Measurements from ENCODE around the gene RNF31. TPM values are rescaled to one million over a fixed set of nuclear protein-coding genes. Genes with fewer than 3 reads are reported as not detected.

Gene RNF31
- total and polyA plus RNA-seq, 7 experiments from 2014 or later, result 40.9 to 151 (median 81.4) TPM

- Histone ChIP-seq H3K36me3 (ENCODE audit: control insufficient read depth in 2 of 3, insufficient read depth in 3 of 3, low read length in 3 of 3) (peaks cover 0 to 41% (median 10%) of the 10 kb centered on the region in 3 experiments), H3K9me3 (ENCODE audit: control insufficient read depth in 2 of 3, low read length in 3 of 3) (no peaks in the 10 kb centered on the region), H3K27ac (ENCODE audit: low read depth, low read length) (peak overlapping the region; percentile 22), H3K4me3 (ENCODE audit: low read length) (no peak overlapping the region), H3K4me1 (ENCODE audit: control insufficient read depth in 2 of 2, insufficient read depth in 2 of 2, low read length in 2 of 2) (peaks cover 22 to 24% of the 10 kb centered on the region in 2 donors), H3K27me3 (ENCODE audit: control insufficient read depth in 2 of 2, insufficient read depth in 2 of 2, low read length in 2 of 2) (no peaks in the 10 kb centered on the region)
- peaks cover 0 to 49% (median 17%) of the 10 kb centered on the region in 5 donors for H3K36me3 Mint-ChIP-seq
- peaks cover 36 to 69% (median 63%) of the 10 kb centered on the region in 7 donors for H3K4me1 Mint-ChIP-seq
- ChIA-PET POLR2A (interaction anchor here (0.8 to 11.7 kb wide), 5 partner anchors 10 to 104 kb away, joined by 4 to 298 read pairs (median 37); partner anchors contain the start of genes DCAF11, IRF9, NRL and PSME2), CTCF (interaction anchor here (0.9 to 2.5 kb wide), 2 partner anchors 9 to 23 kb away, joined by 3 to 10 read pairs; partner anchors contain the start of gene IRF9)
- DNase-seq (no peak), ATAC-seq (no peak)
- peak overlapping the region in 8 of 9 donors; percentile 32 to 94 (median 84) for H3K27ac Mint-ChIP-seq
- intact Hi-C loops (cut with micrococcal nuclease), result no loop called here
- H3K27me3 Mint-ChIP-seq, result no peaks in the 10 kb centered on the region
- H3K9me3 Mint-ChIP-seq, result peaks cover 0 to 2% (median 0%) of the 10 kb centered on the region in 11 donors
- H3K4me3 Mint-ChIP-seq, result peak overlapping the region; percentile 42 to 100 (median 94)
These were observed 8.7 kb upstream of the RNF31 start for GRCh38 chr14:24138396-24139271.

- peak overlapping the region in 6 of 9 donors; percentile 29 to 86 (median 53) for H3K27ac Mint-ChIP-seq
- intact Hi-C loops (cut with micrococcal nuclease), result no loop called here
- H3K9me3 ChIP-seq (ENCODE audit: control insufficient read depth in 2 of 3, low read length in 3 of 3), result no peaks in the 10 kb centered on the region
- H3K36me3 Mint-ChIP-seq, result peaks cover 4 to 56% (median 17%) of the 10 kb centered on the region in 5 donors
- peaks cover 22 to 29% of the 10 kb centered on the region in 2 donors for H3K4me1 ChIP-seq (ENCODE audit: control insufficient read depth in 2 of 2, insufficient read depth in 2 of 2, low read length in 2 of 2)
- ATAC-seq (no peak), DNase-seq (no peak)
- peaks cover 0 to 2% (median 0%) of the 10 kb centered on the region in 11 donors for H3K9me3 Mint-ChIP-seq
- H3K27ac ChIP-seq (ENCODE audit: low read depth, low read length), result peak overlapping the region; percentile 22
- peaks cover 41 to 75% (median 68%) of the 10 kb centered on the region in 7 donors for H3K4me1 Mint-ChIP-seq
- no peaks in the 10 kb centered on the region for H3K27me3 Mint-ChIP-seq
- peak overlapping the region; percentile 39 to 100 (median 94) for H3K4me3 Mint-ChIP-seq
- no peaks in the 10 kb centered on the region for H3K27me3 ChIP-seq (ENCODE audit: control insufficient read depth in 2 of 2, insufficient read depth in 2 of 2, low read length in 2 of 2)
- H3K4me3 ChIP-seq (ENCODE audit: low read length), result no peak overlapping the region
- peaks cover 0 to 48% (median 10%) of the 10 kb centered on the region in 3 experiments for H3K36me3 ChIP-seq (ENCODE audit: control insufficient read depth in 2 of 3, insufficient read depth in 3 of 3, low read length in 3 of 3)
- ChIA-PET POLR2A (interaction anchor here (4.5 to 11.7 kb wide), 3 partner anchors 9 to 31 kb away, joined by 37 to 298 read pairs (median 139); partner anchors contain the start of genes DCAF11, NRL, PSME2 and RNF31), CTCF (interaction anchor here (0.7 to 2.5 kb wide), 3 partner anchors 22 to 44 kb away, joined by 3 to 10 read pairs (median 6); partner anchors contain the start of gene IRF9)
These were observed 7.9 kb upstream of the RNF31 start for GRCh38 chr14:24139272-24139934.

GRCh38 chr14:24141097-24141880 is 6.0 kb upstream of the RNF31 start, which contains the start of gene EMC9:
EMC9 (minus strand) TSS chr14:24141591; CDS start chr14:24141304, 287 bp downstream.
- Histone ChIP-seq H3K27me3 (ENCODE audit: control insufficient read depth in 2 of 2, insufficient read depth in 2 of 2, low read length in 2 of 2) (no peaks in the 10 kb centered on the region), H3K4me1 (ENCODE audit: control insufficient read depth in 2 of 2, insufficient read depth in 2 of 2, low read length in 2 of 2) (peaks cover 33 to 43% of the 10 kb centered on the region in 2 donors), H3K9me3 (ENCODE audit: control insufficient read depth in 2 of 3, low read length in 3 of 3) (no peaks in the 10 kb centered on the region), H3K36me3 (ENCODE audit: control insufficient read depth in 2 of 3, insufficient read depth in 3 of 3, low read length in 3 of 3) (peaks cover 0 to 45% (median 10%) of the 10 kb centered on the region in 3 experiments), H3K27ac (ENCODE audit: low read depth, low read length) (peak within 1 kb of the TSS; percentile 83), H3K4me3 (ENCODE audit: low read length) (peak within 1 kb of the TSS; percentile 87)
- Mint-ChIP-seq H3K27me3 (no peaks in the 10 kb centered on the region), H3K9me3 (peaks cover 0 to 2% (median 0%) of the 10 kb centered on the region in 11 donors), H3K36me3 (peaks cover 4 to 68% (median 17%) of the 10 kb centered on the region in 5 donors), H3K4me3 (peak within 1 kb of the TSS; percentile 85 to 100 (median 94)), H3K4me1 (peaks cover 47 to 87% (median 77%) of the 10 kb centered on the region in 7 donors), H3K27ac (peak within 1 kb of the TSS; percentile 83 to 96 (median 93))
- POLR2A ChIA-PET, result interaction anchor here (0.6 to 11.7 kb wide), 17 partner anchors 7 to 169 kb away, joined by 3 to 298 read pairs (median 5); partner anchors contain the start of genes CARMIL3, CHMP4A, DCAF11 and IRF9
- ATAC-seq (peak; percentile 94), DNase-seq (peak; percentile 90 to 100 (median 99))
- CTCF ChIA-PET, result interaction anchor here (0.7 to 1.7 kb wide), 5 partner anchors 19 to 73 kb away, joined by 3 to 11 read pairs (median 4); partner anchors contain the start of genes DCAF11, IRF9 and NRL
- intact Hi-C loops (cut with micrococcal nuclease), result loop anchor here (1.0 to 10.0 kb wide), 13 partner anchors 20 to 1046 kb away; partner anchors contain the start of genes BCL2L2 (in 2 of the 2), CHMP4A (in 2 of the 2), DCAF11 (in 2 of the 2) and IRF9 (in 2 of the 2)

GRCh38 chr14:24143511-24143910 is 3.8 kb upstream of the RNF31 start:
- H3K9me3 Mint-ChIP-seq, result no peaks in the 10 kb centered on the region
- Histone ChIP-seq H3K36me3 (ENCODE audit: control insufficient read depth in 2 of 3, insufficient read depth in 3 of 3, low read length in 3 of 3) (peaks cover 0 to 37% (median 0%) of the 10 kb centered on the region in 3 experiments), H3K27me3 (ENCODE audit: control insufficient read depth in 2 of 2, insufficient read depth in 2 of 2, low read length in 2 of 2) (no peaks in the 10 kb centered on the region), H3K9me3 (ENCODE audit: control insufficient read depth in 2 of 3, low read length in 3 of 3) (no peaks in the 10 kb centered on the region), H3K27ac (ENCODE audit: low read depth, low read length) (no peak overlapping the region), H3K4me1 (ENCODE audit: control insufficient read depth in 2 of 2, insufficient read depth in 2 of 2, low read length in 2 of 2) (peaks cover 30 to 39% of the 10 kb centered on the region in 2 donors), H3K4me3 (ENCODE audit: low read length) (no peak overlapping the region)
- peaks cover 42 to 76% (median 67%) of the 10 kb centered on the region in 7 donors for H3K4me1 Mint-ChIP-seq
- intact Hi-C loops (cut with micrococcal nuclease), result loop anchor here (10.0 kb wide), 2 partner anchors 839 to 1049 kb away; partner anchors contain the start of genes BCL2L2 (in 2 of the 2), PPP1R3E (in 2 of the 2), ACIN1 (in 1 of the 2) and C14orf119 (in 1 of the 2)
- H3K27ac Mint-ChIP-seq, result peak overlapping the region in 6 of 9 donors; percentile 54 to 96 (median 75)
- peak overlapping the region in 8 of 10 donors; percentile 18 to 61 (median 46) for H3K4me3 Mint-ChIP-seq
- no peaks in the 10 kb centered on the region for H3K27me3 Mint-ChIP-seq
- ATAC-seq, result no peak
- ChIA-PET CTCF (interaction anchor here (1.2 kb wide), 1 partner anchor 86 kb away, joined by 3 read pairs; no protein-coding TSS in a partner anchor), POLR2A (interaction anchor here (1.0 to 11.1 kb wide), 5 partner anchors 7 to 99 kb away, joined by 3 to 139 read pairs (median 11); partner anchors contain the start of genes DCAF11, EMC9, IRF9 and NRL)
- peaks cover 4 to 61% (median 13%) of the 10 kb centered on the region in 5 donors for H3K36me3 Mint-ChIP-seq
- no peak for DNase-seq

GRCh38 chr14:24144451-24144850 is 2.8 kb upstream of the RNF31 start:
- no peak for ATAC-seq
- Histone ChIP-seq H3K9me3 (ENCODE audit: control insufficient read depth in 2 of 3, low read length in 3 of 3) (no peaks in the 10 kb centered on the region), H3K4me1 (ENCODE audit: control insufficient read depth in 2 of 2, insufficient read depth in 2 of 2, low read length in 2 of 2) (peaks cover 40 to 46% of the 10 kb centered on the region in 2 donors), H3K36me3 (ENCODE audit: control insufficient read depth in 2 of 3, insufficient read depth in 3 of 3, low read length in 3 of 3) (peaks cover 0 to 32% (median 4%) of the 10 kb centered on the region in 3 experiments), H3K27ac (ENCODE audit: low read depth, low read length) (peak overlapping the region; percentile 30), H3K27me3 (ENCODE audit: control insufficient read depth in 2 of 2, insufficient read depth in 2 of 2, low read length in 2 of 2) (no peaks in the 10 kb centered on the region), H3K4me3 (ENCODE audit: low read length) (no peak overlapping the region)
- H3K4me3 Mint-ChIP-seq, result peak overlapping the region in 9 of 10 donors; percentile 17 to 98 (median 32)
- H3K4me1 Mint-ChIP-seq, result peaks cover 44 to 76% (median 67%) of the 10 kb centered on the region in 7 donors
- intact Hi-C loops (cut with micrococcal nuclease), result loop anchor here (10.0 kb wide), 2 partner anchors 840 to 1050 kb away; partner anchors contain the start of genes BCL2L2 (in 2 of the 2), PPP1R3E (in 2 of the 2), ACIN1 (in 1 of the 2) and C14orf119 (in 1 of the 2)
- H3K27ac Mint-ChIP-seq, result peak overlapping the region in 8 of 9 donors; percentile 54 to 96 (median 77)
- no peaks in the 10 kb centered on the region for H3K27me3 Mint-ChIP-seq
- DNase-seq, result no peak
- no peaks in the 10 kb centered on the region for H3K9me3 Mint-ChIP-seq
- peaks cover under 1 to 58% (median 6%) of the 10 kb centered on the region in 5 donors for H3K36me3 Mint-ChIP-seq
- ChIA-PET CTCF (interaction anchor here (0.6 kb wide), 1 partner anchor 17 kb away, joined by 3 read pairs; the partner anchor contains the start of gene IRF9), POLR2A (interaction anchor here (1.0 to 11.1 kb wide), 6 partner anchors 8 to 98 kb away, joined by 3 to 139 read pairs (median 8); partner anchors contain the start of genes DCAF11, EMC9, IRF9 and NRL)
